ENCODE data around the gene UTP20. TPM values are rescaled to one million over a fixed set of nuclear protein-coding genes. Genes with fewer than 3 reads are reported as not detected.

UTP20 gene
- 10 to 100 TPM; 22.7 to 37.9 TPM for total RNA-seq

DNA sequence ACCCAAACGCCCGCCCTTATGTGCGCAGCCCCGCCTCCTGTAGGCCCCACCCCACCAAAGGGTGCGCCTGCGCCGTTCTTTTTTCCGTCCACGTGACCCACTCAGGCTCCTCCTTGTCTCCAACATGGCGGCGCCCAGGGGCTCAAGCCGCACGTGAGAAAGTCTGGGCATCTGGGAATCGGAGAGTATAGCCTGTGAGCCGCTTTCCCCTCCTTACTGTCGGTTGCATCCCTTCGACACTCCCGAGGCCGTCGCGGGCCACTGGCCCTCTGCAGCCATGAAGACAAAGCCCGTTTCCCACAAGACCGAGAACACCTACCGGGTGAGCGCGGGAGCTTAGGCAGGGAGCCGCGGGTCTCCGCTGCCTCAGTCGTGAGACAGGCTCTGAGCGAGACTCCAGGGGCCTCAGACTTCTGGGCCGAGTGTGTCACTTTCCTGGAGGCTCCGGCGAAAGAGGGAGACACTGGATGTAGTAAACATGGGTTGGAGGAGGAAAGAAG, at the start of gene UTP20:
UTP20 (plus strand) TSS at position 100 of the 500 bp plus-strand sequence; CDS start at position 278, 178 bp downstream.
- H3K4me1 Mint-ChIP-seq (ENCODE audit: low read depth in 2 of 2): peaks cover 6 to 9% of the 10 kb centered on the region in 2 donors
- H3K27me3 Mint-ChIP-seq: peaks cover 21 to 22% of the 10 kb centered on the region in 2 donors
- peaks cover 4% of the 10 kb centered on the region for H3K36me3 Mint-ChIP-seq
- peak; percentile 100 for ATAC-seq
- no peaks in the 10 kb centered on the region for H3K9me3 Mint-ChIP-seq
- peak within 1 kb of the TSS; percentile 79 to 85 for H3K27ac Mint-ChIP-seq
- peak; percentile 90 for DNase-seq (ENCODE audit: low spot score)
- H3K4me3 Mint-ChIP-seq: peak within 1 kb of the TSS; percentile 94

DNA sequence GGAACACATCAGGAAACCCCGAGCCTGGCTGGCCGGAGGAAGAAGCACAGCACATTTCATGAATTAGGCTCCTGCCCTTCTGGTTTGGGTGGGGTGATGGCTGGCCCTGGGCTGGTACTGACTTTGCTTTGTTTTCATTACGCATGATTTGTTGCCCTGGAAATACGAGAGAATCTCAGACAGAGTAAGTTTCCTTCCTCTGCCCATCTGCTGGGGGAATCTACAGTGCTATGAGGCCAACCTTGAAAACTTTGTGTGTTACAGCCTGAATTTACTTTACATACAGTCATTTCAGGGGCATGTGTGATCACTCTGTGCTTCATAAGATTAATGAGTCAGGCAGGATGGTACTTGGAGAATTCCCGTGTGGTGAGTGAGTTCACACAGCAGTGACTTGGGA, 49.4 kb upstream of the UTP20 start:
- Mint-ChIP-seq H3K27ac (no peak overlapping the region), H3K36me3 (no peaks in the 10 kb centered on the region), H3K9me3 (peaks cover 3% of the 10 kb centered on the region), H3K4me1 (ENCODE audit: low read depth in 2 of 2) (no peaks in the 10 kb centered on the region), H3K27me3 (peaks cover 16 to 17% of the 10 kb centered on the region in 2 donors), H3K4me3 (no peak overlapping the region)
- DNase-seq (ENCODE audit: low spot score) (no peak), ATAC-seq (no peak)

DNA sequence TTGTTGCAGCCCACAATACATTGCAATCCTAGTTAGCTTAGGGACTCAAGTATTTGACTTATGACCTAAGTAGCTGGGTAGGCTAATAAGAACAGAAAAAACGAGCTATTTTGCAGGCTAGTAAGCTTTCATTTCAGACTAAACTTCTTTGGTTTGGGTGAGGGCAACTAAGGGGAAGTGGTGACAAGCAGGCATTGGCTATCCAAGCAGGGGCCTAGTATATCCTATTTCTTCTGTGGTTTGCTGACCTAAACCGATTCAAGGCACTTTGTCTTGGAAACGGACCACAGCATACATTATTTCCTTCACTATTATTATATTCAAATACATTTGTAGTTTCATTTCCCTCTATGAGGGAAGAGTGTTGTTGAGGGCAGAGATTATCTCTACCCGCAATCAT, 48.3 kb upstream of the UTP20 start:
- Mint-ChIP-seq H3K27me3 (peaks cover 14 to 16% of the 10 kb centered on the region in 2 donors), H3K4me3 (no peak overlapping the region), H3K4me1 (ENCODE audit: low read depth in 2 of 2) (no peaks in the 10 kb centered on the region), H3K9me3 (peaks cover 3% of the 10 kb centered on the region), H3K27ac (no peak overlapping the region), H3K36me3 (no peaks in the 10 kb centered on the region)
- no peak for DNase-seq (ENCODE audit: low spot score)
- no peak for ATAC-seq

DNA sequence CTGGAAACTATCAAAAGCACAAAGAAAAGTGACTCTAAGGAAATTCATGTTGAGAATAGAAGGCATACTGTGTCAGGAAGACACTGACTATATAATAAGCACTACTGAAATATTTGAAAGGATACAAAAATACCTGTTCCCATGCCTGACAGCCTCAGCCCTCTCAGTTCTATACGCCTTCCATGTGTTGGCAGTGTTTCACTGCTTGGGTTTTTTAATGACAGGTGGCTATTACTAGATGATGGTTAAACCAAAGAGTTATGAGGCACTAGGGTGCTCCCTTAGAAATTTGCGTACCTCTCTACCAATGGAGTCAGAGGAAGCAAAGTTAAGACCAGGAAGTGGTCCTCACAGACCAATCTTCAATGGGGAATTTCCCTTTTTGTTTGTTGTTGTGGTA, 44.2 kb upstream of the UTP20 start:
- Mint-ChIP-seq H3K27ac (no peak overlapping the region), H3K36me3 (no peaks in the 10 kb centered on the region), H3K9me3 (peaks cover 3% of the 10 kb centered on the region), H3K4me1 (ENCODE audit: low read depth in 2 of 2) (no peaks in the 10 kb centered on the region), H3K4me3 (no peak overlapping the region), H3K27me3 (peaks cover 11 to 25% of the 10 kb centered on the region in 2 donors)
- DNase-seq (ENCODE audit: low spot score) (no peak), ATAC-seq (no peak)

DNA sequence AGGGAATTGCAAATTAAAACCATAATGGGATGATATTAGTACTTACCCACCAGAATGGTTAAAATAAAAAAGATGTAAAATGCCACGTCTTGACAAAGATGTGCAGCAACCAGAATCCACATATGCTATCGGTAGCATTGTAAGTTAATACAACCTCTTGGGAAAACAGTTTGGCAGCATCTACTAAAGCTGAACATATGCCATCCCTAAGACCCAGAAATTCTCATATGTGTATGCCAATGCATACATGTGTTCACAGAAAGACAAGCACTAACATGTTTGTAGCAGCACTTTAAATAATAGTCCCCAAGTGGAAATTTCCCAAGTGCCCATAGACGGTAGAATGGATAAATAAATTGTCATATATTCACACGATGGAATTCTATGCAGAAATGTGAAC, 41.6 kb upstream of the UTP20 start:
- DNase-seq (ENCODE audit: low spot score) (no peak), ATAC-seq (no peak)
- Mint-ChIP-seq H3K27me3 (peaks cover 2 to 25% of the 10 kb centered on the region in 2 donors), H3K4me1 (ENCODE audit: low read depth in 2 of 2) (no peaks in the 10 kb centered on the region), H3K9me3 (no peaks in the 10 kb centered on the region), H3K27ac (no peak overlapping the region), H3K4me3 (no peak overlapping the region), H3K36me3 (no peaks in the 10 kb centered on the region)

DNA sequence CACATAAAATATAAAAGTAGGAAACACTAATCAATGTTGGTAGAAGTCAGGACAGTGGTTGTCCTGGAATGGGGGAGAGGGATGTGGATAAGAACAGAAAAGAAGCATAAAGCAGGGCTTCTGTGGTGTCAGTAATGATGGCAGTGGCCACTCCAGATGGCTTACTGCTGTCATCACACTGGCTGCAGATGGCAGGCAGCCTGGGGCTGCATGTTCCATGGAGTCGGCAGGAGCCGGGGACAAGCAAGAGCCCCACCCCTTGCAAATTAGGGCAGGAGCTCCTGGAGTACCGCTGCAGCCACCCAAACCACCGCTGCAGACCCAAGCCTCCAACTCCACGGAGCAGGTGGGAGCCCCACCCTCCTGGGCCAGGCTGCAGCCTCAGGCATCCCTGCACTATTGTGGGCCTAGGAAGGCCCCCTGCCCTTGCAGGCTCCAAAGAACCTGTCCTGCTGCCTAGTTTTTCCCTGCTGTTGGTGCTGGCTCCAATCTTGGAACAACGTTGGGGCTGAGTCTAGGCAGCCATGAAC, 41.0 kb upstream of the UTP20 start:
- no peaks in the 10 kb centered on the region for H3K4me1 Mint-ChIP-seq (ENCODE audit: low read depth in 2 of 2)
- no peak overlapping the region for H3K27ac Mint-ChIP-seq
- H3K36me3 Mint-ChIP-seq: no peaks in the 10 kb centered on the region
- DNase-seq (ENCODE audit: low spot score) (no peak), ATAC-seq (peak; percentile 43 to 48)
- no peak overlapping the region for H3K4me3 Mint-ChIP-seq
- peaks cover 2 to 25% of the 10 kb centered on the region in 2 donors for H3K27me3 Mint-ChIP-seq
- H3K9me3 Mint-ChIP-seq: no peaks in the 10 kb centered on the region

DNA sequence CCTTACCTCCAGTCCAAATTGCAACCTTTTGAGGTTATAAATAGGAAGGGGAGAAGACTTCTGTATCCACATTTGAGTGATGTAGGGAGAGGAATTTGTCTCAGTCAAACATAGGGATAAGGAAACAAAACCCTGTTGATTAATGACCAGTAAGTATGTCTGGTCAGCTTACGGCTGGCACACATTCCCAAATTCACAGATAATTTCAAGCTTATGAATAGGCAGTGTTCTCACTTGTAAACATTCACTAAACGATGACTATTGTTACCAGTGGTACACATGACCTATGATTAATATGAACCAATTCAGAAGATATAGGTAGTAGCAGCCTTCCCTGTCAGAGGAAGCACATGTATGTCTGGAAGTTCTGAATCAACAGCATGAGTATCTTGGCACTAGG, 36.8 kb upstream of the UTP20 start:
- H3K36me3 Mint-ChIP-seq: no peaks in the 10 kb centered on the region
- no peaks in the 10 kb centered on the region for H3K4me1 Mint-ChIP-seq (ENCODE audit: low read depth in 2 of 2)
- no peak for DNase-seq (ENCODE audit: low spot score)
- ATAC-seq: no peak
- no peak overlapping the region for H3K4me3 Mint-ChIP-seq
- H3K27me3 Mint-ChIP-seq: peaks cover 2 to 19% of the 10 kb centered on the region in 2 donors
- H3K27ac Mint-ChIP-seq: no peak overlapping the region
- no peaks in the 10 kb centered on the region for H3K9me3 Mint-ChIP-seq

DNA sequence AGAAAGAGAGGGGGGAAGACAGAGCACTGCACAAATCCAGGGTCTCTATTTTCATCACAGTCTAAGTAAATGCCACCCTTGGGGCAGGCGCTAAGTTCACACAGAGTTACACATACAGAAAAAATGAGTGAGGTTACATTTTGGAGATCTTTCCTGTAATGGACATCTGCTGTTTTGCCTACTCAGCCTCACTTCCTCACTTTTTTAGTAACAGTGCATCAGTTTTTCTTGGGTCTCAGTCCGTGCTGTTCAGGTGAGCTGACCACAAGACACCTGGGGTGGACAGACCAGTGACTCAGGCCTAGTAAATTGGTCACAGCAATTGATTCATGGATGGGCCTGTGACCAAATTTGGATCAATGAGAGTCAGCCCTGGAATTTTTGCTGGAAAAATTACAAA, 36.3 kb upstream of the UTP20 start:
- DNase-seq (ENCODE audit: low spot score) (no peak), ATAC-seq (no peak)
- Mint-ChIP-seq H3K4me3 (no peak overlapping the region), H3K27ac (no peak overlapping the region), H3K4me1 (ENCODE audit: low read depth in 2 of 2) (no peaks in the 10 kb centered on the region), H3K27me3 (peaks cover under 1 to 15% of the 10 kb centered on the region in 2 donors), H3K9me3 (no peaks in the 10 kb centered on the region), H3K36me3 (no peaks in the 10 kb centered on the region)

DNA sequence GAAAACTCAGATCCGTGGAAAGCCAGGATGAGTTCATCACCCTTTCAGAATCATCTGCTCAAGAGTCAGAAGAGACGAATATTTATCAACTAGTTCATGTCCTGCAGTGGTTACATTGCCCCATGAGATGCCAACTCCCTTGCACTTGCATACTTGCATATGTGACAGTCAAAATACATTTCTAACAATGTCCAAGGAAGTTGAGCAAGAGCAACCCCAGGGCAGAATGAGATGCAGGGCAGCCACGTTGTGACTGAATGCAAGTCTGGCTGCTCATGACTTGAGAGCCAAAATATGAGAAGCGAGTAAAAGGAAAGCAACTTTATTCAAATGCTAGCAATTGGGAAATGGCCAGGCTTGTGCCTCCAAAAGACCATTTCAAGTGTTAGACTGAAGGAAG, 23.6 kb upstream of the UTP20 start:
- ATAC-seq (no peak), DNase-seq (ENCODE audit: low spot score) (no peak)
- Mint-ChIP-seq H3K9me3 (no peaks in the 10 kb centered on the region), H3K27ac (no peak overlapping the region), H3K36me3 (no peaks in the 10 kb centered on the region), H3K27me3 (peaks cover 15 to 16% of the 10 kb centered on the region in 2 donors), H3K4me3 (no peak overlapping the region), H3K4me1 (ENCODE audit: low read depth in 2 of 2) (no peaks in the 10 kb centered on the region)

DNA sequence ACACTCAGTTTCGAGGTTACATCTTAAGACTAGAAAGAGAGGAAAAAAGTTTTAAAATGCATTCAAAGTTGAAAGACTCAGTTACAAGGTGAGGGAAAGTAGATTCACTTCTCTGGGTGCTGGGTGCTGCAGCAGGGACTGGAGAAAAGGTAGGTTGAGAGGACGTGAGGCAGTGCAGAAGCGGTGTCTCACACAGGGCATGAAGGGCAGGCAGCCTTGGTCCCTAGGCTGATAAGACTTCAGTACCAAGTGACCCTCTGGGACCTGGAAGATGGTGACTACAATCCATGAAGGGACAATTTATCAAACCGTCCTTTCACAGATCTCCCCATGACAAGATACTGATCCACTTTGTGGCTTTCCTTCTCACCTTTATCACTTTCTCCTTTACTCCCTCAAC, 22.5 kb upstream of the UTP20 start:
- no peaks in the 10 kb centered on the region for H3K4me1 Mint-ChIP-seq (ENCODE audit: low read depth in 2 of 2)
- peaks cover 15 to 16% of the 10 kb centered on the region in 2 donors for H3K27me3 Mint-ChIP-seq
- no peak overlapping the region for H3K27ac Mint-ChIP-seq
- H3K36me3 Mint-ChIP-seq: no peaks in the 10 kb centered on the region
- H3K4me3 Mint-ChIP-seq: no peak overlapping the region
- DNase-seq (ENCODE audit: low spot score) (no peak), ATAC-seq (peak in 1 of 2 donors; percentile 53)
- no peaks in the 10 kb centered on the region for H3K9me3 Mint-ChIP-seq

DNA sequence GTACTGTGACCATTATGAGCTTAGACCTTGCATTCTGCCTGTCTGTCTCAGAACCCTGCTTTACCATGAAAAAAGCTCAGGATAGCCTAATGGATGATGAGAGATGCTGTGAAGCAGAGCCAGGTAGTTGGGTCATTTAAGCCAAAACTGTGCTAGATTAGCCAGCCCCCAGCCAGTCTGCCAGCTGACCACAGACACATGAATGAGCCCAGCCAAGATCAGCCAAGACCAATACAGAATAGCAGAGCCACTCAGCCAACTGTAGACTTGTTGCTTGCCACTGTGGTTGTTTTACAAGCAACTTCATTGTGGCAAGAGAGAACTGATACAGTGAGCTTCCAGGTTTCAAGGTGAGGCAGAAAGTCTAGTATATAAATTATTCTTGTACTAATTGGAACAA, 12.8 kb upstream of the UTP20 start:
- DNase-seq (ENCODE audit: low spot score) (no peak), ATAC-seq (no peak)
- Mint-ChIP-seq H3K36me3 (no peaks in the 10 kb centered on the region), H3K27ac (no peak overlapping the region), H3K4me3 (no peak overlapping the region), H3K9me3 (no peaks in the 10 kb centered on the region), H3K27me3 (peaks cover 24 to 30% of the 10 kb centered on the region in 2 donors), H3K4me1 (ENCODE audit: low read depth in 2 of 2) (no peaks in the 10 kb centered on the region)

DNA sequence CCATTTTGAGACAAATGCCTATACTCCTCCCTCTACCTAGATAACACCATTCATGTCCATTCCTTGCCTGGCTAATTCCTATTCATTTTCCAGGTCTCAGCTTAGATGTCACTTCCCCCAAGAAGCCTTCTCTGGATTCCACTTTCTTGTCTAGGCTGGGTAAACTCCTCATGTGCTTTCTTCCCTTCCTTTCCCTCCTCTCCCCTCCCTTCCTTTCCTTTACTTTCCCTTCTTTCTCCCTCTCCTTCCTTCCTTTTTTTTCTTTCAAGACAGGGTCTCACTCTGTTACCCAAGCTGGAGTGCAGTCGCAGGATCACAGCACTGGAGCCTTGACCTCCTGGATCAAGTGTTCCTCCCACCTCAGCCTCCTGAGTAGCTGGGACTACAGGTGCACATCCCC, 3.5 kb upstream of the UTP20 start:
- Mint-ChIP-seq H3K4me1 (ENCODE audit: low read depth in 2 of 2) (peaks cover 0 to 4% of the 10 kb centered on the region in 2 donors), H3K27me3 (peaks cover 39 to 47% of the 10 kb centered on the region in 2 donors), H3K4me3 (no peak overlapping the region), H3K9me3 (no peaks in the 10 kb centered on the region), H3K36me3 (no peaks in the 10 kb centered on the region), H3K27ac (no peak overlapping the region)
- no peak for DNase-seq (ENCODE audit: low spot score)
- ATAC-seq: no peak

DNA sequence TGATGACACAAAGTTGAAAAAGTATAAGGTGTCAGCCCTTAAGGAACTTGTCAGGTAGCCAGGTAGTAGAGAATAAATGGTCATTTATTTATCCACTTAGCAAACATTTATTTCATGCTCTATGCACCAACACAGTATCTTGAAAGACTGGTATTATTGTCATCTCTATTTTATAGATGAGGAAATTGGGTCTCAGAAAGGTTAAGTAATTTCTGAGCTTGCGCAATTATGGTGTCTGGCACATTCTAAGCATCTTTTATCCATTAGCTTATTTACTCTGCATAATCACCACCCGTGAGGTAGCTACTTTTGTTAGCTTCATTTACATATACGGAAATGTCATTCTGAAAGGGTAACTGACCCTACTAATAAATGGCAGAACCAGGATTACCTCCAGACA, 2.5 kb upstream of the UTP20 start:
- ATAC-seq (no peak), DNase-seq (ENCODE audit: low spot score) (no peak)
- peak overlapping the region; percentile 17 for H3K4me3 Mint-ChIP-seq
- H3K36me3 Mint-ChIP-seq: peaks cover 1% of the 10 kb centered on the region
- H3K27me3 Mint-ChIP-seq: peaks cover 32 to 37% of the 10 kb centered on the region in 2 donors
- no peak overlapping the region for H3K27ac Mint-ChIP-seq
- H3K4me1 Mint-ChIP-seq (ENCODE audit: low read depth in 2 of 2): peaks cover 6 to 10% of the 10 kb centered on the region in 2 donors
- H3K9me3 Mint-ChIP-seq: no peaks in the 10 kb centered on the region

DNA sequence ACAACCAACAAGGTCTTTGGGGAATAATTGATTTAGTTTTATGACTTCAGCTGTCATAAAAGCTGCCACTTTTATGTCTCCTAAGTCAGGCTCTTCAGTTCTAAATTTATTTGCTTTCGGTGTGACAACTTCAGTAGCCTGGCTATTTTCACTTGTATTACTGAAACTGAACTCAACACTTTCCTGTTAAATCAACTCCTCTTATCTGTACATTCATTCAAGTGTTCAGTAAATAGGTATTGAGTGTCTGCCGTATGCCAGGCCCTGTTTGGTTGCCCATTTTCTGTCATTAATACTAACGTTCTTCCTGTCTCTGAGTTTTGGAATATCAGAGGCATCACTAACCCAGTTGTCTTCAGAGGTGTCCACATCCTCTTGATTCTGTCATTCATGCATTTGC, 7.5 kb downstream of the UTP20 start:
- peaks cover 27% of the 10 kb centered on the region for H3K36me3 Mint-ChIP-seq
- H3K27ac Mint-ChIP-seq: no peak overlapping the region
- ATAC-seq: no peak
- peaks cover 0 to 4% of the 10 kb centered on the region in 2 donors for H3K4me1 Mint-ChIP-seq (ENCODE audit: low read depth in 2 of 2)
- no peaks in the 10 kb centered on the region for H3K27me3 Mint-ChIP-seq
- no peaks in the 10 kb centered on the region for H3K9me3 Mint-ChIP-seq
- no peak for DNase-seq (ENCODE audit: low spot score)
- no peak overlapping the region for H3K4me3 Mint-ChIP-seq

DNA sequence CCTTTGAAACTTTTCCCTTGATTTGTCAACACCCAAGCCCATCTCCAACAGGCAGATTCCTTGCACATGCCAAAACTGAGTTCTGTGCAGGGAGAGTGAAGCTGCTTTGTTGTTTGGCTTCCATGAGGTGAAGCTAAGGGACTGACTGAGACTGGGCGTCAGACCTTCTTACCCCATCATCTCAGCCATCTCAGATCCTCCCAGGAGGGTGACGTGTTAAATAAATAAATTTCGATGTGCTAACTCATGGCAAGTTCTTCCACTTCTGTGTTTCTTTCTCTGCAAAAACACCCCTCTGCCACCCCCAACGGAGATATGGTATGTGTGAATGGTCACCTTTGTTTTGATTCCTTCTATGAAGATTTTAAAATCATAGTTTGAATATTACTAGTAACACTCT, 17.8 kb downstream of the UTP20 start:
- ATAC-seq (peak in 1 of 2 donors; percentile 27), DNase-seq (ENCODE audit: low spot score) (no peak)
- no peaks in the 10 kb centered on the region for H3K27me3 Mint-ChIP-seq
- H3K4me3 Mint-ChIP-seq: no peak overlapping the region
- H3K36me3 Mint-ChIP-seq: peaks cover 36% of the 10 kb centered on the region
- no peaks in the 10 kb centered on the region for H3K4me1 Mint-ChIP-seq (ENCODE audit: low read depth in 2 of 2)
- H3K27ac Mint-ChIP-seq: no peak overlapping the region
- no peaks in the 10 kb centered on the region for H3K9me3 Mint-ChIP-seq

Data from natural killer cell treated with Interleukin-12 subunit alpha and Interleukin-12 subunit beta and Interleukin-15 and Interleukin-18, amount 100 ng/mL, for 72 hours (primary cell).